ENCODE data around the gene NUDT9.
"Not testable (repeated sequence)": the region's sequence is repeated elsewhere in the genome, so short reads cannot be mapped to it uniquely, and the experiment has no call there.

Gene NUDT9

DNA sequence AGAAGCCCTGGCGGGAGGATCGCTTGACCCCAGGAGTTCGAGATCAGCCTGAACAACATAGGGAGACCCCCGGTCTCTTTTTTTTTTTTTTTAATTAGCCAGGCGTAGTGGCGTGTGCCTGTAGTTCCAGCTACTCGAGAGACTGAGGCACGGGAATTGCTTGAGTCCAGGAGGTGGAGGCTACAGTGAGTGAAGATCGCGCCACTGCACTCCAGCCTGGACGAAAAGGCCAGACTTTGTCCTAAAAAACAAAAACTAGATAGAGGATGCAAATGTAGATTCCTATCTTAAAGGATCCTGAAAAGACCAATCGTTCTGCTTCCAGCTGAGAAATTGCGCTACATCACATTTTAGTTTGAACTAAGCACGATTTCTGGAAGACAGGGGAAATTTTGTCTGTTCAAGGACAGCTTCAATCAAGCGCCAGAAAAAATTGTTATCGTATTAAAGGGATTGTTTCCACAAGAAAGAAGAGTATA is 30.8 kb upstream of the NUDT9 start:
- Histone ChIP-seq H4K20me1 (ENCODE audit: control insufficient read depth, insufficient read depth, low read depth, low read length) (no peaks in the 10 kb centered on the region), H3F3A (ENCODE audit: control insufficient read depth, insufficient read depth) (no peaks in the 10 kb centered on the region), H3K4me3 (ENCODE audit: low read length) (peak overlapping the region; percentile 81), H3K36me3 (ENCODE audit: control insufficient read depth, low read length) (no peaks in the 10 kb centered on the region), H3K27me3 (ENCODE audit: control insufficient read depth, low read length) (no peaks in the 10 kb centered on the region; the same call in 1 of the 2 replicates), H3K4me2 (ENCODE audit: low read length) (peak overlapping the region; percentile 86), H3K27ac (ENCODE audit: low read depth, low read length) (peak overlapping the region; percentile 32), H3K9me3 (ENCODE audit: control insufficient read depth, insufficient read depth, low read length) (no peaks in the 10 kb centered on the region), H3K4me1 (ENCODE audit: control insufficient read depth, low read length) (peaks cover 25% of the 10 kb centered on the region), H3K79me2 (ENCODE audit: control insufficient read depth, low read length) (peaks cover 34% of the 10 kb centered on the region), H3K9me2 (replicated peaks; ENCODE audit: control insufficient read depth, low read length) (no peaks in the 10 kb centered on the region)
- TF ChIP-seq, protein P1, sequence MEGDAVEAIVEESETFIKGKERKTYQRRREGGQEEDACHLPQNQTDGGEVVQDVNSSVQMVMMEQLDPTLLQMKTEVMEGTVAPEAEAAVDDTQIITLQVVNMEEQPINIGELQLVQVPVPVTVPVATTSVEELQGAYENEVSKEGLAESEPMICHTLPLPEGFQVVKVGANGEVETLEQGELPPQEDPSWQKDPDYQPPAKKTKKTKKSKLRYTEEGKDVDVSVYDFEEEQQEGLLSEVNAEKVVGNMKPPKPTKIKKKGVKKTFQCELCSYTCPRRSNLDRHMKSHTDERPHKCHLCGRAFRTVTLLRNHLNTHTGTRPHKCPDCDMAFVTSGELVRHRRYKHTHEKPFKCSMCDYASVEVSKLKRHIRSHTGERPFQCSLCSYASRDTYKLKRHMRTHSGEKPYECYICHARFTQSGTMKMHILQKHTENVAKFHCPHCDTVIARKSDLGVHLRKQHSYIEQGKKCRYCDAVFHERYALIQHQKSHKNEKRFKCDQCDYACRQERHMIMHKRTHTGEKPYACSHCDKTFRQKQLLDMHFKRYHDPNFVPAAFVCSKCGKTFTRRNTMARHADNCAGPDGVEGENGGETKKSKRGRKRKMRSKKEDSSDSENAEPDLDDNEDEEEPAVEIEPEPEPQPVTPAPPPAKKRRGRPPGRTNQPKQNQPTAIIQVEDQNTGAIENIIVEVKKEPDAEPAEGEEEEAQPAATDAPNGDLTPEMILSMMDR (IDR thresholded peaks at IDR 0.05; ENCODE audit: low read depth, low read length, poor library complexity, severe bottlenecking), result no peak
- no peak for TF ChIP-seq EZH2phosphoT487 (IDR thresholded peaks at IDR 0.05; ENCODE audit: borderline replicate concordance, low read length)

DNA sequence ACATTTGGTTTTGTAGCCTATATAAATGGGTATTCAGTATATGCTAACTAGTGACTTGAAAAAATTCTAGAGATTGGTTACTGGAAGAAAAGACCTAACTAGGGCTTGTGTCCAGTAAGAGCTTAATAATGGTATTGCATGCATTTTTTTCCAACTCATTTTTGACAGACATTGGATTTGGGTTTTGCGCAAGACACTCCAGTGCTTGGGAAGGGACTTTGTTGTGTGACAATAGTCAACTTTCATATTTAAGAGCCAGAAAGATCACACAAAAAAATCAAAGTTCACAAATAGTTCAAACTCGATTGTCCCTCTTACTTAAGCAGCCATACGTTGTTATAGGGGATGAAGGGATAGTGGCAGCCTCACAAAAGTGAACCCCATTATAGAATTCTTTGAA is 30.2 kb upstream of the NUDT9 start:
- peaks cover 25% of the 10 kb centered on the region for H3K4me1 ChIP-seq (ENCODE audit: control insufficient read depth, low read length)
- no peaks in the 10 kb centered on the region; the same call in 1 of the 2 replicates for H3K27me3 ChIP-seq (ENCODE audit: control insufficient read depth, low read length)
- no peaks in the 10 kb centered on the region for H3F3A ChIP-seq (ENCODE audit: control insufficient read depth, insufficient read depth)
- no peaks in the 10 kb centered on the region for H3K9me3 ChIP-seq (ENCODE audit: control insufficient read depth, insufficient read depth, low read length)
- H3K4me3 ChIP-seq (ENCODE audit: low read length), result no peak overlapping the region
- TF ChIP-seq EZH2phosphoT487 (IDR thresholded peaks at IDR 0.05; ENCODE audit: borderline replicate concordance, low read length), result no peak
- TF ChIP-seq, protein P1 (IDR thresholded peaks at IDR 0.05; ENCODE audit: low read depth, low read length, poor library complexity, severe bottlenecking), result no peak
- H3K36me3 ChIP-seq (ENCODE audit: control insufficient read depth, low read length), result no peaks in the 10 kb centered on the region
- peaks cover 28% of the 10 kb centered on the region for H3K79me2 ChIP-seq (ENCODE audit: control insufficient read depth, low read length)
- no peaks in the 10 kb centered on the region for H3K9me2 ChIP-seq (replicated peaks; ENCODE audit: control insufficient read depth, low read length)
- no peak overlapping the region for H3K27ac ChIP-seq (ENCODE audit: low read depth, low read length)
- H3K4me2 ChIP-seq (ENCODE audit: low read length), result peak overlapping the region; percentile 86
- no peaks in the 10 kb centered on the region for H4K20me1 ChIP-seq (ENCODE audit: control insufficient read depth, insufficient read depth, low read depth, low read length)

DNA sequence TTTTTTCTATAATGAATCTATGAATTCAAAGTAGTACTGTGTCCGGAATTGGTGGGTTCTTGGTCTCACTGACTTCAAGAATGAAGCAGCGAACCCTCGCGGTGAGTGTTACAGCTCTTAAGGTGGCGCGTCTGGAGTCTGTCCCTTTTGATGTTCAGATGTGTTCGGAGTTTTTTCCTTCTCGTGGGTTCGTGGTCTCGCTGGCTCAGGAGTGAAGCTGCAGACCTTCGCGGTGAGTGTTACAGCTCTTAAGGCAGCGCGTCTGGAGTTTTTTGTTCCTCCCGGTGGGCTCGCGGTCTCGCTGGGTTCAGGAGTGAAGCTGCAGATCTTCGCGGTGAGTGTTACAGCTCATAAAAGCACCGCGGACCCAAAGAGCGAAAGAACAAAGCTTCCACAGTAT is 27.3 kb upstream of the NUDT9 start:
- not testable (repeated sequence) for H4K20me1 ChIP-seq (ENCODE audit: control insufficient read depth, insufficient read depth, low read depth, low read length); H3K4me3 ChIP-seq (ENCODE audit: low read length); H3K79me2 ChIP-seq (ENCODE audit: control insufficient read depth, low read length); H3K36me3 ChIP-seq (ENCODE audit: control insufficient read depth, low read length); H3K27me3 ChIP-seq (ENCODE audit: control insufficient read depth, low read length); H3K4me2 ChIP-seq (ENCODE audit: low read length); H3K9me3 ChIP-seq (ENCODE audit: control insufficient read depth, insufficient read depth, low read length); H3F3A ChIP-seq (ENCODE audit: control insufficient read depth, insufficient read depth); H3K9me2 ChIP-seq (replicated peaks; ENCODE audit: control insufficient read depth, low read length); H3K27ac ChIP-seq (ENCODE audit: low read depth, low read length)
- peaks cover 14% of the 10 kb centered on the region for H3K4me1 ChIP-seq (ENCODE audit: control insufficient read depth, low read length)

DNA sequence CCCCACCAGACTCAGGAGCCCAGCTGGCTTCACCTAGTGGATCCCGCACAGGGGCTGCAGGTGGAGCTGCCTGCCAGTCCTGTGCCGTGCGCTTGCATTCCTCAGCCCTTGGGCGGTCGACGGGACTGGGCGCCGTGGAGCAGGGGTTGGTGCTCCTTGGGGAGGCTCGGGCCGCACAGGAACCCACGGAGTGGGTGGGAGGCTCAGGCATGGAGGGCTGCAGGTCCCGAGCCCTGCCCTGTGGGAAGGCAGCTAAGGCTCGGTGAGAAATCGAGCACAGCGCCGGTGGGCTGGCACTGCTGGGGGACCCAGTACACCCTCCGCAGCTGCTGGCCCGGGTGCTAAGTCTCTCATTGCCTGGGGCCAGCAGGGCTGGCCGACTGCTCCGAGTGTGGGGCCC is 26.5 kb upstream of the NUDT9 start:
- not testable (repeated sequence) for H3K9me2 ChIP-seq (replicated peaks; ENCODE audit: control insufficient read depth, low read length); H3K79me2 ChIP-seq (ENCODE audit: control insufficient read depth, low read length); H3K4me1 ChIP-seq (ENCODE audit: control insufficient read depth, low read length); H3K27ac ChIP-seq (ENCODE audit: low read depth, low read length); H3K27me3 ChIP-seq (ENCODE audit: control insufficient read depth, low read length); H3K9me3 ChIP-seq (ENCODE audit: control insufficient read depth, insufficient read depth, low read length); H3F3A ChIP-seq (ENCODE audit: control insufficient read depth, insufficient read depth); H3K4me3 ChIP-seq (ENCODE audit: low read length); H3K4me2 ChIP-seq (ENCODE audit: low read length); H4K20me1 ChIP-seq (ENCODE audit: control insufficient read depth, insufficient read depth, low read depth, low read length); H3K36me3 ChIP-seq (ENCODE audit: control insufficient read depth, low read length)
